GM04503 (cell line): Measurements from ENCODE around the gene ITGA11.

Experiments used
- DNase-seq: peaks from one replicate; pipeline ENCODE4 v3.0.0-alpha.2; 2012; ENCODE audit warnings: low read depth

The ITGA11 gene

DNA sequence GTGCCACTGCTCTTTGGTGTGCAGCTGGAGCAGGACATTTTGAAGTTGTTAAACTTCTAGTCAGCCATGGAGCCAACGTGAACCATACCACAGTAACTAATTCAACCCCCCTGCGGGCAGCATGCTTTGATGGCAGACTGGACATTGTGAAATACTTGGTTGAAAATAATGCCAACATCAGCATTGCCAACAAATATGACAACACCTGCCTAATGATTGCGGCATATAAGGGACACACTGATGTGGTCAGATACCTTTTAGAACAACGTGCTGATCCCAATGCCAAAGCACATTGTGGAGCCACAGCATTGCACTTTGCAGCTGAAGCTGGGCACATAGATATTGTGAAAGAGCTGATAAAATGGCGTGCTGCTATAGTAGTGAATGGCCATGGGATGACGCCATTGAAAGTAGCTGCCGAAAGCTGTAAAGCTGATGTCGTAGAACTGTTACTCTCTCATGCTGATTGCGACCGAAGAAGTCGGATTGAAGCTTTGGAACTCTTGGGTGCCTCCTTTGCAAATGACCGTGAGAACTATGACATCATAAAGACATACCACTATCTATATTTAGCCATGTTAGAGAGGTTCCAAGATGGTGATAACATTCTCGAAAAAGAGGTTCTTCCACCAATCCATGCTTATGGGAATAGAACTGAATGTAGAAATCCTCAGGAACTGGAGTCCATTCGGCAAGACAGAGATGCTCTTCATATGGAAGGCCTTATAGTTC, 142.2 kb downstream of the ITGA11 start:
- DNase-seq = no peak

DNA sequence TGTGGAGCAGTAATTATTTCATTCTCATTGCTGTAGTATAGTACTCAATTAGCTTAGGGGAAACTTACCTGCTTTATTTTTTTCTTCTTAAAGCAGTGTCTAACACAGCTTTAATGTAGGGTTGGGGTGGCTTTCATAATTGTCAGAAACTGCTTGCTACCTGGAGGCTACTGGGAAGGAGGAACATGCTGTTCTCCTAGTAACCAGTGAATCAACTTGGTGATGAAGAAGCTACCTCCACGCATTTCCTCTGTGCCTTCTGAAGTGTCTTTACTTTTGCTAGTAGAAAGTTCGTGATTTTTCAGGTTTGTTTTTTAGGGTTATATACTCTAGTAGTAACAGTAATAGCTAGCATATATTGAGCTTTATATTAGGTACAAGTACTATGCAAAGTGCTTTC, 142.9 kb downstream of the ITGA11 start:
- no peak for DNase-seq

DNA sequence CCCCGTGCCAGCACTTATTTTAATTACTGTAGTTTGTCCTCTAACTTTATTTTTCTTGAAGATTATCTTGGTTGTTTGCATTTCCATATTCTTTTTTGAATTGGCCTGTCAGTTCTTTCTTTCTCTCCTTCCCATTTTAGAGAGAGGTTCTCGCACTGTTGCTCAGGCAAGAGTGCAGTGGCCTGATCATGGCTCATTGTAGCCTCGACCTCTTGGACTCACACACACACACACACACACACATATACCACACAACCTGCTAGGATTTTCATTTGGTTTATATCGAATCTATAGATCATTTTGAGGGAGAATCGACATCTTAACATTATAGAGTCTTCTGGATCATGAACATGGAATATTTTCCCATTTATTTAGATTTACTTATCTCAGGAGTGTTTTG, 145.7 kb downstream of the ITGA11 start:
- DNase-seq = no peak

DNA sequence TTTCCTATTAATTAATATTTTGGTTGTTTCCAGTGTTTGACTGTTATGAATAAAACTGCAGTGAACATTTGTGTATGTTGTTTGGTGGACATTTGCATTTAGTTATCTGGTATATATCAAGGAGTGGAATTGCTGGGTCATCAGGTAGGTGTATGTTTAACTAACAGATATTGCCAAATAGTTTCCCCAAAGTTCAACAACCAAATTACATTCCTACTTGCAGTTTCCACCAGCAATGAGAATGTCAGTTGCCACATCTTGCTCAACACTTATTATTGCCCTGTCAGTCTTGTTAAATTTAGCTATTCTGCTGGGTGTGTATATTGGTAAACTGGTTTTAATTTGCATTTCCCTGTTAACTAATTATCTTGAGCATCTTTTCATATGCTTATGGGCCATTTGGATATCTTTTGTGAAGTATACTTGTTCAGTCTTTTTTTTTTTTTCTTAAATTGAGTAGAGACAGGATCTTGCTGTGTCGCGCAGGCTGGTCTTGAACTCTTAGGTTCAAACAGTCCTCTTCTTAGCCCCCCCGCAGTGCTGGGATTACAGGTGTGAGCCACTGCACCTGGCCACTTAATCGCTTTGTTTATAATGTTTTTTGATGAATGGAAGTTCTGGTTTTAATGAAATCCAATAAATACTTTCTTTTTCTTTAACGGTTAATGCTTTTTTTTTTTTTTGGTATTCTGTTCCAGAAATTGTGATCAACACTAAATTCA, 146.5 kb downstream of the ITGA11 start:
- no peak for DNase-seq

DNA sequence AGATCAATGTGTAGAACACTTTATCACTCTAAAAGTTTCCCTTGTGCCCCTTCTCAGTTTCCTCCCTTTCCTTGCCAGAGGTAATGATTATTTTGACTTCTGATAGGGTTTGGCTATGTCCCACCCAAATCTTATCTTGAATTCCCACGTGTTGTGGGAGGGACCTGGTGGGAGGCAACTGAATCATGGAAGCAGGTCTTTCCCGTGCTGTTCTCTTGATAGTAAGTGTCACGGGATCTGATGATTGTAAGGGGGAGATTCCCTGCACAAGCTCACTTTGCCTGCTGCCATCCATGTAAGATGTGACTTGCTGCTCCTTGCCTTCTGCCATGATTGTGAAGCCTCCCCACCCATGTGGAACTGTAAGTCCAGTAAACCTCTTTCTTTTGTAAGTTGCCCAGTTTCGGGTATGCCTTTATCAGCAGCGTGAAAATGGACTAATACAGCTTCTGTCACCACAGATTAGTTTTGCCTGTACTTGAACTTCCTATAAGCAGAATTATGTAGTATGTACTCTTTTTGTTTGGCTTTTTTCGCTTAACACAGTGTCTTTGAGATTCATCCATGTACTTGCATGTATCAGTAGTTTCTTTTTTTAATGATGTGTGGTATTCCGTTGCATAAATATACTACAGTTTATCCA, 147.2 kb downstream of the ITGA11 start:
- no peak for DNase-seq

DNA sequence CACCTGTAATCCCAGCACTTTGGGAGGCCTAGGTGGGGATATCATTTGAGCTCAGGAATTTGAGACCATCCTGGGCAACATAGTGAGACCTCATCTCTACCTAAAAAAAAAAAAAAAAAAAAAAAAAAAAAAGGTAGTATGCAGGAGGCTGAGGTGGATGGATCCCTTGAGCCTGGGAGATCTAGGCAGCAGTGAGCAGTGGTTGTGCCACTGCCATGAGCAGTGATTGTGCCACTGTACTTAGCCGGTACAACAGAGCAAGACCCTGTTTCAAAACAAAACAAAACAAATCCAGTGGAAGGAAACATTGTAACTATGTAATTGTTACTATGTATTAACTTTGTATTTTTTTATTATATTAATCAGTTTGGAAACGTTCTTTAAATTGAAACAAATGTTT, 148.6 kb downstream of the ITGA11 start:
- no peak for DNase-seq

DNA sequence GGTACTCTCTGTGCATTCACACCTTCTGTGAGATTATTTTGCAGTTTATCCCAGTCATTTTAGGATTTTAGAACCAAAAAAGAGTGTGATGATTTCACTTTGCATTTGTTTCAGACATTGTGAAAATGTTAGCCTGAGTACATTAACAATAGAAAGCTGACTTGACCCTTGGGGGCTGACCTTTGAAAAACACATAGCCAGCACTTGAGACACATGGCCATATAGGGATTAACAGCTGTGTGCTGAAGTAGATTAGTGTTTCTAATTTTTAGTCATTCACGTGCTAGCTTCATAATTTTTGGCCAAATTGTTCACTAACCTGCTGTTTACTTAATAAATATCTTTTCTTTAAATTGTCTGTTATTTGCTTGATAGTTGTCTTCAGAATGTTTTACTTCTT, 151.0 kb downstream of the ITGA11 start:
- DNase-seq = no peak

DNA sequence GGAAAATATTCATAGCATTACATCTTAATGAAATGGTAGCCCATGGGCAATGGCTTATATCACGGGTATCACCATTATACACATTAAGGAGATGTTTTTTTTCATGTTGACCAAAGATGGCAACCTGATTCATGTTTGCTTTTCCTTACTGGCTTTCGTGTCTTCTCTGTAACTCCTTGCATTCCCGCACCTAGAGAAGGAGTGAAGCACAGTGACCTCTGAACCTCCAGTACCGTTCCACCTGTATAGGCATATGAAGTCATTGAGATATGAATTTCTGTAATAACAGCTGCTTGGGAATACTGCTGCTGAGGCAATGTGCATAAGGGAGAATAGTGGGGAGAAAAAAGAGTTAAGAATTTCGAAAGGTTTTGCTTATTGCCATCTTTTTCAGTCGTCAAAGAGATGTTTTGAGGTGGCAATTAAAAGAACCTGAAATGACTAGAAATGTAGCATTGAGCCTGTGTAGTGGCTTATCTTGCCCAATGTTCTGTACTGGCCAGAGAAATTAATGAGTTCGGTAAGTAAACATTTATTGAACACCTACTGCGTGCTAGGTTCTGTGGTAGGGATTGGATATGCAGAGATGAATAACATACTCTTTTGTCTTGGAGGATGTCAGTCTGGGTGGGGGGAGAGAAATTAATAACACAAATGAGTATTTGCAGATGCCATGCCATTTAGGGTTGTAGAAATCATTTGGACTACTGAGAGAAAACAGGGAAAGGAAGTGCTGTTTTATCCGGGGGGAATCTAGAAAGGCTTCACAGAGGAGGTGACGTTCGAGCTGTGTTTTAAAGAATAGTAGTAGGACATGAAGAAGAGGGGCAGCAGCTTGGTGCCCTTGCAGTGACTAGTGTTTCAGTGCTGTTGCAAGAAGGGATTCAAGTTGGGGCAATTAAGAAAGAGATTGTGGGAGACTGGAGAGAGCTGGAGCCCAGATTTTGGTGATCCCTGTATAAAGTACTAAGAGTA, 151.9 kb downstream of the ITGA11 start:
- DNase-seq = no peak

DNA sequence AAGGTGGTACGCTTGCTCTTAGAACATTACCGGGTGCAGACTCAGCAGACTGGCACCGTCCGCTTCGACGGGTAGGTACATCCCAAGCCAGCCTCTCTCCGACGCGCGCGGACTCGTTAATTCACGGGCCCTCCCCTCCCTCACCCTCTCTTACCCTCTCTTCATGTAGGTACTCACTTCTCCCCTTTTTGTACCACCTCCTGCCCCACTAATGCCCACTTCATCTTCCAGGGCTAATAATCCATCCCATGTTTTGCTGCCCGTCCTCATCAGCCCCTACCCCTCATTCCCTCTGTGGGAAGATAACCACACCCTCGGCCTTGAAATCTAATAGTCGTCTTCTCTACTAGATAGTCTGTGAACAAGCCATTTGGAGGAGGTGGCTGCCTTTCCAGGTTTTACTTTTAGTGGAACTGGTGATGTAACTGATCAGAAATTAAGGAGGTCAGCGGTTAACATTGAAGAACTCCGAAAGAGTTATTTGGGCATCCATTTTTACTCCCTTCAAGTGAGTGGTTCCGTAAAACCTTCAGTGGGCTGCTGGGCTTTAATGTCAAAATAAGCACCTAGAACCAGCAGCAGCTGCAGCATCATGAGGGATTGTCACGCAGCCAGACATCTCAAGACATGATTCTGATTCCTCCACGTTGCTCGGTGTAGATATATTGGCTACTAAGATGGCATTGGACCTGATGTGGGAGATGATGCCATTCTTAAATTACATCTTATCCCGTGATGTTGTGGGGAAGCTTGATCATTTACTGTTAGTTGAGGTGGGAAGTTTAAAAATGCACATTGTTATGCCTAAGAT, 153.2 kb downstream of the ITGA11 start:
- no peak for DNase-seq

DNA sequence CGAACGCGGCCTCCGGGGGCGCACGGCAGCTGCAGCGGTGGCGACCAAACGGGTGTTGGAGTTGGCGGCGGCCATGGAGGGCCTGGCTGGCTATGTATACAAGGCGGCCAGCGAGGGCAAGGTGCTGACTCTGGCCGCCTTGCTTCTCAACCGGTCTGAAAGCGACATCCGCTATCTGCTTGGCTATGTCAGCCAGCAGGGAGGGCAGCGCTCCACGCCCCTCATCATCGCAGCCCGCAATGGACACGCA, 153.7 kb downstream of the ITGA11 start:
- no peak for DNase-seq

DNA sequence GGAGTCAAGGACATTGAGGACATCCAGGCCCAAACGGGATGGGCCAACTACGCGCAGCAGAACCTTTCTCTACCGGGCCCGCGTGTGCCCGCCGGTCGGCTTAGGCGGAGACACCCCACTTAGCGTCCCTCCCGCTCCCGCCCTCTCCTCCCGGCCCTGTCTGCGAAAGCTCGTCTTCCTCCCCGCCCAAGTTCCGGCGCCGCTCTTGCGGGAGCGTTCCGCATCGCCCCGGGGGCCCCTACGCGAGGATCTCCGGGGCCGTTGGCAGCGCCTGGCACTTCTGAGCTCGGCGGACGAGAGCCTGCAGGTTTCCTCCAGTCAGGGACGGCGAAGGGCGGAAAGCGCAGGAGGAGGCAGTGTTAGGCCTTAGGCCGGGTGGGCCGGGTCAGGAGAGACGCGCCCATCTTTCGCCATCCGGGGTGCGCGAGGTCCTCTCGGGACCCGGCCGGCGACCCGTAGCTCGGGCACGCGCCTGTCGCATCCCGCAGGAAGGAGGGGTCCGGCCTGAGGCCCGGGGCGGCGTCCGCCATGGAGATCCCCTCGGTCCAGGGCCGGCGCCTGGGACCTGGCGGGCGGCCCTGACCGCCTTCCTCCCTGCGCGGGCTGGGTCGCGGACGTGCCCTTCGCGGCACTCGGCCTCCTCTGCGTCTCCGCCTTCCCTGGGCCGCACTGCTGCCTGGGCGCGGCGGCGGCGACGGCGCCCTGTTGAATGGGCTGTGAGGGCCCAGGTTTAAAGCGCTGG, 154.2 kb downstream of the ITGA11 start, which contains the start of gene FEM1B:
Gene FEM1B (plus strand): TSS at position 143 of the 742 bp plus-strand sequence. CDS start 673 bp downstream, outside the sequence.
- peak; percentile 72 for DNase-seq

DNA sequence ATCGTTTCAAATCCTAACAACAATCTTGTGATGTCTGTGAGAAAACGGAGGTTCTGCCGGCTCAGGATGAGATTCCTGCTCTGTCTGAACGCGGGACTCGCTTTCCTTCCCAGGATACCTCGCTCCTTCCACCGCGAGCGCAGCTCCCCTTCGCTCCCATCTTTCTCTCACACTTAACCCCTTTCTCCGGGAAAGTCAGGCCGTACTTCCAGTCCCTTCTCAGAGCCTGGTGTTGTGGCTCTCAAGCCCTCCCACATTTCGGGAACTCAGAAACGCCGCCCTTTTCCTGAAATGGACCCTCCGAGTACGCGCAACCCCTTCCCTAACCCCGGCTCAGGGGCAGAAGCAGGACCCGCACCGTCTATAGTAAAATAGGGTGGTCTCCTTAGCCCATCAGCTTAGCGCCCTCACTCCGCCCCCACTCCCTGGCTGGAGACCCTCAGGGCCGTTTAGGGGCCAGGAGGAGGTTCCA, 154.8 kb downstream of the ITGA11 start:
- DNase-seq = no peak

DNA sequence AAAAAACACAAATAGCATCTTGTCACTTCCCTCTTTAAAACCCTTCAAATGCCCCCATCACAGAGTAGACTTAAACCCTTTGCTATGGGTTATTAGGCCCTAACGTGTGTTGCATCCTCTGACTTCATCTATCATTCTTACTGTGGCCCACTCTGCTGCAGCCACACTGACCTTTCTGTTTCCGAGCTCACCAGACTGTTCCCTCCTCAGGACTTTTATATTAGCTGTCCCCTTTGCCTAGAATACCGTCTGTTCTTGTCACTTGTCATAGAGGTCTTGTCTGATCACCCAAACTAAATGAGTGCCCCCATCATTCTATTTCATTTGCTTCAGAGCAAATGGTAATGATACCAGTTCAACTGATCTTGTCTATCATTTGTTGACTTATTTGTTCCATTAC, 155.3 kb downstream of the ITGA11 start:
- no peak for DNase-seq

DNA sequence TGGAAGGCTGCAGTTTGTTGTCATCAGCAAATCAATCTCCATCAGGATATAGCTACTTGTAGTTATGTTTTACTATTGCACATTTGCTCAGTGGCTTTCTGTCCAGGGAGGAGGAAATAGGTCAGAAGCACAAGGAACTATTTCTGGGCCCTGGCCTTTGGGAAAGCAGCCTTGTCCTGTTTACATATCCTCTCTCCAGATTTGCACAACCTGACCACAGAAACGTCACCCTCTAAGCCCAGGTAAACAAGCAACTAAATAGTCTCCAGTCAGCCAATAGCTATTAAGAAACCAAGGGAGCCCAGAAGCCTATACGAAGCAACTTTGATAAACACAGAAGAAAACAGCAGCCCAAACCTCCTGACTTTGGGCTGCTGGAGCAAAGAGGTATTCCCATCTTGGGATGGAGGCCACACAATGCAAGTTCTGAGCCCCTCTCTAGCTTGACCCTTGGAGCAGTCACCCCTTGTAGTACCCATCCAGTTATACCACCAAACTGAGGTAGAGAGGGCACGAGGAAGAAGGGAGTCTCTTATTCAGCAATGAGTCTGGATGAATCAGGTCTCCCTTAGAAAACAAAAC, 156.7 kb downstream of the ITGA11 start:
- DNase-seq = no peak

DNA sequence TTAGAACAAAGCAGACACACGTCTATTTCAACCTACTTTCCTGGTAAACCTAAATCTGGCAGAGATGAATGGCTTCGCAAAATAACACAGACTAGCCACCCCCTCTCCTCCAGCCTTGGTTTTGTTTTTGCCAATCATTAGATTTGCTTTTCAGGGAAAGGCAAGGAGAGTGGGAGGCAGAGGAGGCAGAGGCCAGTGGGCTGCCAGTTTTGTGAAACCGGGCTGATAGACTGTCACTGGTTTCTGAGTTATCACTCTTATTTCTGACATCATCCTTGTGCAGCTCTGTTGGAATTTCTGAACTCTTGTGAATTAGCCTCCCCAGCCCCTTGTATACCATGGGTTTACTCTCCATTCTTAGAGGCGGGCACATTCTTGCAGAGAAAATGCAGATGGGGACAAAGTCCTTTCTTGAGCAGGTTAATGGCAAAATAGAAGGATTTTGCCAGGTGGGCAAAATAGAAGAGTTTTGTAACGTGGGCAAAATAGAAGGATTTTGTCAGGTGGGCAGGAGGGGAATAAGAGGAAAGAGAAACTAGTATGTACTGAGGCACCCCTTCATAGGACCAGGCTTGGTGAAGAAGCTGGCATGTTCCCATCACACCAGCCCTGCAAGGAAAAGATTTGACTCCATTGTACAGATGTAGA, 157.6 kb downstream of the ITGA11 start:
- DNase-seq = no peak

DNA sequence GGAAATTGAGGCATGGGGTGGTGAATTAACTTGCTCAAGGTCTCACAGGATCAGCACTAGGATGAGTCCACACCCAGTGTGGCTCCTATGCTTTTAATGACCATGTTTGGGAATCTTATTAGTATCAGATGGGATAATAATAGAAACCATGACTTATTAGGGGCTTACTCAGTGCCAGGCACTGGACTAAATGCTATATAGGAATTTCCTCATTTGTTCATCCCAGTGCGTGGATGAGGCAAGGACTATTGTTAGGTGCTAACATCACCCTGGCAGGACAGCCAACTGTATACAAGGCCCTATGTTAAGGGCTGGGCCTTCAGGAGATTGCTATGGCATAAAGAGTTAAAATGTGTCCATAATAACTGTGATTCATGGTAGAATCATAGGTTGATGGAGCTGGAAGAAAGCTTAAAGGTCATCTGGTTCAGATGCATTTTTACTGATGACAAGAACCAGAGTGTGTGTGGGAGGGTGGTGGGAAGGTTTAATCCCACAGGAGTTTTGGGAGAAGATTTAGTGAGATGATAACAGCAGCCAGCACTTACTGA, 159.2 kb downstream of the ITGA11 start:
- DNase-seq = peak; percentile 48

DNA sequence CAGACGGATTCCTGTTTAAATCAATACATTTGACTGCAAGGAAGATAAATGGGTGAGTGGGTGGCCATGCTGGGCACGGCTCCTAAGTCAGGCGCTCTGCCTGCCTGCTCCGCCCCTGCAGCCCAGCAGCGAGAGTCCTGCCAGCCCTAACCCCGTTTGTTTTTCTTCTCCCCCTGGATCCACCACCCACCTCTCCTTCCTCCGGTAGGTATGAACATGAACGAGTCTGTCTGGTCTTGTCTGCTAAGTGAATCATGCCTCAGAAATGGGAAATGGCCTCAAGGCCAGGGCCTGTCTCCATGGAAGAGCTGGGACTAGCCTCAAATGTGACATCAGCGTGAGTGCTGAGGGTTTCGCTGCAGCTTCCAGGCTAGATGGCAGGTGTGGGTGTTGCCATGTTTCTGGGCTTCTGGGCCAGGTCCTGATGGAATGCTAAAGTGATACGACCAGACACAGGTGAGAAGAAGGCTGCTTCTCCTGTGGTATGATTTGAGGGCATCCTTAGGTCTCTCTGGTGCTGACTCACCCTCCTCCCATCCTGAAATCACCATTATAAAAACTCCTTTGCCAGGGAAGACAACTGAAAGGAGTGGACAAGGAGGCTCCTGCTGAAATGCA, 160.0 kb downstream of the ITGA11 start:
- peak; percentile 58 for DNase-seq

DNA sequence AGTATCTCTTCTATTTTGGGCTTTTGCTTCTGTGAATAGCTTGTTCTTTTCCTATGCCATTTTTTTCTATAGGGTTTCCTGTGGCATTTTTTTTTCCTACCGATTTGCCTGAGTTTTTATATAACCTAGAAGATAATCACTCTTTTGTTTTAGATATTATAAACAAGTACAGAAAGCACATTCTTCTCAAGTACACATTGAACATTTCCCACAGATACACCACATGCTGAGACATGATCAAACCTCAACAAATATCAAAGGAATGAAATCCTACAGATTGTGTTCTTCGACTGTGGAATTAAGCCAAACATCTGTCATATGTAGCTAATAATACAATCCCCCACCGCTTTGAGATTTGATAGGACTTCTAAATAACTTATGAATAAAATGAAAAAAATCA, 163.6 kb downstream of the ITGA11 start:
- no peak for DNase-seq

DNA sequence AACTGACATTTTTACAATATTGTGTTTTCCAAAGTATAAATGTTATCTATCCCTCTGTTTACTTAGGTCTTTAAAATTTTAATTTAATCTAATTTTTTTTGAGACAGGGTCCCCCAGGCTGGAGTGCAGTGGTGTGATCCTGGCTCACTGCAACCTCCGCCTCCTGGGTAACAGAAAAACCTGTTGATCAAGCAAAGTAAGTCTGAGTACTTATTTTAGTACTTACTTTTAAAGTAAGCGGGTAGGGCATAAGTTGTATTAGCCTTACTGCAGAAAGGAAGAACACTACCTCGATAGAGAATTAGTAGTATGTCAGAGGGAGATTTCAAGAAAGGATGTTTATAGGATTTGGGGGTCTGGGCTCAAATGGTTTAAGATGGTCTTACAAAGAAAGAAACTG, 166.3 kb downstream of the ITGA11 start:
- DNase-seq = no peak
